ENCODE data around the gene SSNA1. TPM values are rescaled to one million over a fixed set of nuclear protein-coding genes. Genes with fewer than 3 reads are reported as not detected.

SSNA1 gene
- total RNA-seq, 8 experiments from 2014 or later, result 28.2 to 50.7 (median 44.5) TPM

GRCh38 chr9:137220317-137221094, 32.0 kb downstream of the SSNA1 start:
- ATAC-seq (replicated peaks in 6 of 8), result no peak
- in situ Hi-C loops (cut with MboI; ENCODE audit: low pct_unique_long_range_greater_than_20kb in 2 of 9, low sequenced_read_pairs in 9 of 9, unreplicated experiment in 9 of 9), result no loop called here

GRCh38 chr9:137221095-137221505, 32.6 kb downstream of the SSNA1 start:
- no peak for ATAC-seq (replicated peaks in 6 of 8)
- H3K4me3 ChIP-seq, result peak overlapping the region; percentile 59 to 88 (median 80)
- no peak overlapping the region for H3K27ac ChIP-seq
- H3K4me1 ChIP-seq (replicated peaks in 1 of 2), result peaks cover 3 to 19% of the 10 kb centered on the region in 2 donors
- in situ Hi-C loops (cut with MboI; ENCODE audit: low pct_unique_long_range_greater_than_20kb in 2 of 9, low sequenced_read_pairs in 9 of 9, unreplicated experiment in 9 of 9), result no loop called here
- WGBS, 10 experiments, result no CpG with 5 or more reads among the region's 14 CpGs

More at GRCh38 chr9:137220317-137221094, 32.0 kb downstream of the SSNA1 start:
- 60 to 100% (median 86%) methylated on average over 1 to 6 of the region's 52 CpGs; no CpG with 5 or more reads in 6 of the 10 experiments for WGBS, 10 experiments
- no peak overlapping the region for H3K27ac ChIP-seq
- H3K4me1 ChIP-seq (replicated peaks in 1 of 2), result peaks cover 3 to 19% of the 10 kb centered on the region in 2 donors
- H3K4me3 ChIP-seq, result no peak overlapping the region

GRCh38 chr9:137221506-137222111, 33.1 kb downstream of the SSNA1 start:
- in situ Hi-C loops (cut with MboI; ENCODE audit: low pct_unique_long_range_greater_than_20kb in 2 of 9, low sequenced_read_pairs in 9 of 9, unreplicated experiment in 9 of 9), result no loop called here
- H3K4me3 ChIP-seq, result peak overlapping the region; percentile 59 to 88 (median 80)
- peak overlapping the region; percentile 46 to 55 for H3K27ac ChIP-seq
- WGBS, 10 experiments, result no CpG with 5 or more reads among the region's 61 CpGs
- H3K4me1 ChIP-seq (replicated peaks in 1 of 2), result peaks cover 3 to 19% of the 10 kb centered on the region in 2 donors
- no peak for ATAC-seq (replicated peaks in 6 of 8)

- H3K27ac ChIP-seq, result peak within 1 kb of the TSS; percentile 46 to 55
- in situ Hi-C loops (cut with MboI; ENCODE audit: low pct_unique_long_range_greater_than_20kb in 2 of 9, low sequenced_read_pairs in 9 of 9, unreplicated experiment in 9 of 9), result no loop called here
- WGBS, 10 experiments, result 28 to 37% methylated on average over 5 to 7 of the region's 88 CpGs; no CpG with 5 or more reads in 8 of the 10 experiments
- peaks cover 3 to 16% of the 10 kb centered on the region in 2 donors for H3K4me1 ChIP-seq (replicated peaks in 1 of 2)
- peak in 5 of 8 experiments; percentile 10 to 27 (median 20) for ATAC-seq (replicated peaks in 6 of 8)
- H3K4me3 ChIP-seq, result peak within 1 kb of the TSS; percentile 59 to 88 (median 80)
Observed at GRCh38 chr9:137222190-137223077, 34.0 kb downstream of the SSNA1 start, which contains the start of gene RNF208. RNF208 (minus strand) TSS chr9:137222240; CDS start chr9:137221212, 1,028 bp downstream.

GRCh38 chr9:137223078-137223970, 34.8 kb downstream of the SSNA1 start:
- Histone ChIP-seq H3K4me3 (peak overlapping the region; percentile 59 to 88 (median 80)), H3K27ac (peak overlapping the region; percentile 46 to 70), H3K4me1 (replicated peaks in 1 of 2) (peaks cover 3 to 16% of the 10 kb centered on the region in 2 donors)
- ATAC-seq (replicated peaks in 6 of 8), result peak; percentile 76 to 85 (median 82)
- 0 to 3% methylated on average over 1 to 6 of the region's 63 CpGs; no CpG with 5 or more reads in 8 of the 10 experiments for WGBS, 10 experiments
- in situ Hi-C loops (cut with MboI; ENCODE audit: low pct_unique_long_range_greater_than_20kb in 2 of 9, low sequenced_read_pairs in 9 of 9, unreplicated experiment in 9 of 9), result no loop called here

GRCh38 chr9:137224830-137225694, 36.6 kb downstream of the SSNA1 start, which contains the start of gene CYSRT1:
CYSRT1 (plus strand) TSS chr9:137225174; CDS start chr9:137225622, 448 bp downstream.
- 40 to 43% (median 42%) methylated on average over 1 to 3 of the region's 23 CpGs; no CpG with 5 or more reads in 7 of the 10 experiments for WGBS, 10 experiments

GRCh38 chr9:137225699-137226331, 37.3 kb downstream of the SSNA1 start:
- H3K27ac ChIP-seq, result no peak overlapping the region
- ATAC-seq (replicated peaks in 6 of 8), result no peak
- in situ Hi-C loops (cut with MboI; ENCODE audit: low pct_unique_long_range_greater_than_20kb in 2 of 9, low sequenced_read_pairs in 9 of 9, unreplicated experiment in 9 of 9), result loop anchor here in 1 of 9 experiments (25.0 kb wide), 1 partner anchor 114 kb away; the partner anchor contains the start of gene DPP7
- H3K4me3 ChIP-seq, result no peak overlapping the region
- 20 to 80% (median 65%) methylated on average over 1 to 13 of the region's 21 CpGs; no CpG with 5 or more reads in 6 of the 10 experiments for WGBS, 10 experiments
- peaks cover 3 to 14% of the 10 kb centered on the region in 2 donors for H3K4me1 ChIP-seq (replicated peaks in 1 of 2)

More at GRCh38 chr9:137224830-137225694, 36.6 kb downstream of the SSNA1 start, which contains the start of gene CYSRT1:
- no peak for ATAC-seq (replicated peaks in 6 of 8)
- no peak within 1 kb of the TSS for H3K27ac ChIP-seq
- in situ Hi-C loops (cut with MboI; ENCODE audit: low pct_unique_long_range_greater_than_20kb in 2 of 9, low sequenced_read_pairs in 9 of 9, unreplicated experiment in 9 of 9), result loop anchor here in 1 of 9 experiments (25.0 kb wide), 1 partner anchor 113 kb away; the partner anchor contains the start of gene DPP7
- peak within 1 kb of the TSS; percentile 59 to 88 (median 80) for H3K4me3 ChIP-seq
- peaks cover 3 to 16% of the 10 kb centered on the region in 2 donors for H3K4me1 ChIP-seq (replicated peaks in 1 of 2)

- Histone ChIP-seq H3K27ac (no peak overlapping the region), H3K4me1 (replicated peaks in 1 of 2) (peaks cover 3 to 12% of the 10 kb centered on the region in 2 donors), H3K4me3 (no peak overlapping the region)
- in situ Hi-C loops (cut with MboI; ENCODE audit: low pct_unique_long_range_greater_than_20kb in 2 of 9, low sequenced_read_pairs in 9 of 9, unreplicated experiment in 9 of 9), result loop anchor here in 1 of 9 experiments (25.0 kb wide), 1 partner anchor 114 kb away; the partner anchor contains the start of gene DPP7
- no peak for ATAC-seq (replicated peaks in 6 of 8)
- WGBS, 10 experiments, result 38 to 97% (median 60%) methylated on average over 1 to 5 of the region's 18 CpGs; no CpG with 5 or more reads in 3 of the 10 experiments
Observed at GRCh38 chr9:137226338-137227053, 38.0 kb downstream of the SSNA1 start.

GRCh38 chr9:137227054-137227852, 38.8 kb downstream of the SSNA1 start, which contains the start of gene RNF224:
RNF224 (plus strand) TSS chr9:137227502; CDS start chr9:137228336, 834 bp downstream.
- in situ Hi-C loops (cut with MboI; ENCODE audit: low pct_unique_long_range_greater_than_20kb in 2 of 9, low sequenced_read_pairs in 9 of 9, unreplicated experiment in 9 of 9), result loop anchor here in 1 of 9 experiments (25.0 kb wide), 1 partner anchor 115 kb away; the partner anchor contains the start of gene DPP7
- Histone ChIP-seq H3K4me1 (replicated peaks in 1 of 2) (peaks cover 3 to 10% of the 10 kb centered on the region in 2 donors), H3K4me3 (no peak within 1 kb of the TSS), H3K27ac (no peak within 1 kb of the TSS)
- ATAC-seq (replicated peaks in 6 of 8), result peak; percentile 10 to 57 (median 26)
- WGBS, 10 experiments, result 0 to 100% (median 10%) methylated on average over 1 to 3 of the region's 25 CpGs; no CpG with 5 or more reads in 4 of the 10 experiments

Measured in motor neuron (in vitro differentiated cells).